Smooth muscle cell (in vitro differentiated cells): ENCODE data around the gene SLC5A1. TPM values are rescaled to one million over a fixed set of nuclear protein-coding genes. Genes with fewer than 3 reads are reported as not detected.

Experiments
- DNase-seq: peaks from one replicate; lab custom pipeline; 2025; ENCODE audit not compliant: unreplicated experiment; lab: John Stamatoyannopoulos, UW
- H2AFZ ChIP-seq: fragments of 200-600 bp; sonication (generic); 2 replicates; pipeline ENCODE4 v1.6.0; 2016; ENCODE audit warnings: antibody characterized with exemption, low read depth, mild to moderate bottlenecking
- H3F3A ChIP-seq: fragments of 200-600 bp; sonication (generic); 2 replicates; pipeline ENCODE4 v1.6.0; 2017; ENCODE audit warnings: antibody characterized with exemption, low read depth
- H3K27ac ChIP-seq: fragments of 200-600 bp; sonication (generic); 2 replicates; pipeline ENCODE4 v1.5.1; 2016; ENCODE audit warnings: low read depth, mild to moderate bottlenecking
- H3K27me3 ChIP-seq: fragments of 200-600 bp; sonication (generic); 2 replicates; pipeline ENCODE4 v1.6.1; 2016; ENCODE audit warnings: low read depth, mild to moderate bottlenecking
- H3K36me3 ChIP-seq: fragments of 200-600 bp; sonication (generic); 2 replicates; pipeline ENCODE4 v1.5.1; 2016; ENCODE audit warnings: low read depth
- H3K4me1 ChIP-seq: fragments of 200-600 bp; sonication (generic); 2 replicates; pipeline ENCODE4 v1.5.1; 2016; ENCODE audit warnings: low read depth
- H3K4me2 ChIP-seq: fragments of 200-600 bp; sonication (generic); 2 replicates; pipeline ENCODE4 v1.6.0; 2016; ENCODE audit warnings: mild to moderate bottlenecking
- H3K4me3 ChIP-seq: fragments of 200-600 bp; sonication (generic); 2 replicates; pipeline ENCODE4 v1.5.1; 2016; ENCODE audit warnings: mild to moderate bottlenecking
- H3K79me2 ChIP-seq: fragments of 200-600 bp; sonication (generic); 2 replicates; pipeline ENCODE4 v1.6.0; 2016; ENCODE audit warnings: low read depth, mild to moderate bottlenecking
- H3K9ac ChIP-seq: fragments of 200-600 bp; sonication (generic); 2 replicates; pipeline ENCODE4 v1.6.0; 2016; ENCODE audit warnings: low read depth
- H3K9me3 ChIP-seq: fragments of 200-600 bp; sonication (generic); replicated peaks from 2 replicates; pipeline ENCODE4 v1.5.1; 2016; ENCODE audit warnings: low read depth
- H4K20me1 ChIP-seq: fragments of 200-600 bp; sonication (generic); 2 replicates; pipeline ENCODE4 v1.6.0; 2016; ENCODE audit warnings: low read depth
- CTCF ChIP-seq: fragments of 200-600 bp; sonication (generic); IDR thresholded peaks from 2 replicates; pipeline ENCODE4 v1.5.1; 2017; ENCODE audit warnings: borderline replicate concordance, mild to moderate bottlenecking, antibody characterized with exemption; ENCODE audit not compliant: insufficient read depth, poor library complexity, severe bottlenecking
- WGBS: methylation state at CpG from one replicate; pipeline ENCODE4 v1.1.7; 2016; ENCODE audit warnings: low lambda C conversion rate; 5-methylcytosine and 5-hydroxymethylcytosine counted together
- polyA plus RNA-seq: library from polyadenylated mRNA; unstranded; fragments of >200 nt; fragmentation: Nextera tagmentation; extraction: Ambion mirVana; gene quantifications from 2 replicates; pipeline ENCODE4 v1.2.1, GENCODE V29; 2016
- total RNA-seq: library from RNA; depleted of rRNA; stranded (reverse); fragments of >200 nt; gene quantifications from 2 replicates; pipeline ENCODE4 v1.2.3, GENCODE V29; 2014

Gene SLC5A1
- total and polyA plus RNA-seq, 2 experiments from 2014 or later: not detected

- no peak for DNase-seq
- Histone ChIP-seq H4K20me1 (no peaks in the 10 kb centered on the region), H3K36me3 (no peaks in the 10 kb centered on the region), H3F3A (no peaks in the 10 kb centered on the region), H3K79me2 (no peaks in the 10 kb centered on the region), H3K9me3 (no peaks in the 10 kb centered on the region), H3K9ac (no peak overlapping the region), H3K27ac (no peak overlapping the region), H3K4me1 (no peaks in the 10 kb centered on the region), H3K4me2 (no peak overlapping the region), H3K4me3 (no peak overlapping the region), H3K27me3 (peaks cover 5% of the 10 kb centered on the region), H2AFZ (no peak overlapping the region)
- no peak for TF ChIP-seq CTCF
- 93% methylated on average over 13 of the region's 15 CpGs for WGBS
These were observed 79.8 kb downstream of the SLC5A1 start for GRCh38 chr22:32122899-32123298.

GRCh38 chr22:32123657-32124056, 80.6 kb downstream of the SLC5A1 start:
- no peak for TF ChIP-seq CTCF
- H3F3A ChIP-seq: no peaks in the 10 kb centered on the region
- no peak for DNase-seq
- no peak overlapping the region for H2AFZ ChIP-seq
- no peaks in the 10 kb centered on the region for H3K27me3 ChIP-seq
- 31% methylated on average over 10 of the region's 10 CpGs for WGBS
- no peaks in the 10 kb centered on the region for H4K20me1 ChIP-seq
- no peak overlapping the region for H3K27ac ChIP-seq
- no peak overlapping the region for H3K4me3 ChIP-seq
- H3K79me2 ChIP-seq: no peaks in the 10 kb centered on the region
- no peaks in the 10 kb centered on the region for H3K4me1 ChIP-seq
- H3K36me3 ChIP-seq: no peaks in the 10 kb centered on the region
- no peak overlapping the region for H3K9ac ChIP-seq
- no peak overlapping the region for H3K4me2 ChIP-seq
- no peaks in the 10 kb centered on the region for H3K9me3 ChIP-seq

- no peaks in the 10 kb centered on the region for H4K20me1 ChIP-seq
- no peak for TF ChIP-seq CTCF
- no peaks in the 10 kb centered on the region for H3K79me2 ChIP-seq
- no peak overlapping the region for H3K4me3 ChIP-seq
- H3K27ac ChIP-seq: no peak overlapping the region
- no peaks in the 10 kb centered on the region for H3K4me1 ChIP-seq
- H3K9me3 ChIP-seq: no peaks in the 10 kb centered on the region
- no peak overlapping the region for H2AFZ ChIP-seq
- no peaks in the 10 kb centered on the region for H3F3A ChIP-seq
- WGBS: 56% methylated on average over 4 of the region's 4 CpGs
- no peak overlapping the region for H3K4me2 ChIP-seq
- no peak overlapping the region for H3K9ac ChIP-seq
- no peaks in the 10 kb centered on the region for H3K27me3 ChIP-seq
- H3K36me3 ChIP-seq: no peaks in the 10 kb centered on the region
- DNase-seq: no peak
These were observed 84.8 kb downstream of the SLC5A1 start for GRCh38 chr22:32127904-32128303.

GRCh38 chr22:32130464-32130863, 87.4 kb downstream of the SLC5A1 start:
- H3K9ac ChIP-seq: no peak overlapping the region
- WGBS: 78% methylated on average over 2 of the region's 2 CpGs

More at GRCh38 chr22:32130464-32130863, 87.4 kb downstream of the SLC5A1 start:
- no peak overlapping the region for H3K4me3 ChIP-seq
- H4K20me1 ChIP-seq: no peaks in the 10 kb centered on the region
- H3K9me3 ChIP-seq: no peaks in the 10 kb centered on the region
- no peaks in the 10 kb centered on the region for H3F3A ChIP-seq
- DNase-seq: no peak
- no peak overlapping the region for H3K27ac ChIP-seq
- H3K36me3 ChIP-seq: no peaks in the 10 kb centered on the region
- no peaks in the 10 kb centered on the region for H3K27me3 ChIP-seq
- H3K4me2 ChIP-seq: no peak overlapping the region
- no peaks in the 10 kb centered on the region for H3K79me2 ChIP-seq
- no peak for TF ChIP-seq CTCF
- H2AFZ ChIP-seq: no peak overlapping the region
- no peaks in the 10 kb centered on the region for H3K4me1 ChIP-seq
